Ramos (cell line): Measurements from ENCODE around the gene ERC2.

Source experiments
- in situ Hi-C: fragments of 300-500 bp; cut with MboI; formaldehyde crosslinking; loops from one replicate; pipeline ENCODE4 v1.14.3; 2022; ENCODE audit warnings: low sequenced_read_pairs; ENCODE audit not compliant: unreplicated experiment

Gene ERC2

DNA sequence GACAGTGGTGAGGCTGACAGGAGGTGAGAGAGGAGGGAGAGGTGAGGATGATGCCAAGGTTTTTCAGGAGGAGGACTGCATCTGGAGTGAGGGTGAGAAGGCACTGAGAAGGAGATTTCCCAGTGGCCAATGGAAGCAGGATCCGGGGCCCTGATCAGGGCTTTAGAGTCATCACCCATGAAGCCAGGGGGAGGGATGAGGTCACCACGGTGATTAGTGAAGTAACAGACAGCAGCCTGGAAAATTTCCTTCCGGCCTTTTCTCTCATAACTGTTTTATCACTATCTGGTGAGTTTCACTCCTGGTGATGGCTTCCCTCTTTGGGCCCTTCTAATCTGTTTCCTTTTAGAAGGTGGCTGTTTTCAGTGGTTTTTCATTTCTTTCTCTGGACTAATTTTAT is 900.7 kb downstream of the ERC2 start:
- in situ Hi-C loops = no loop called here

DNA sequence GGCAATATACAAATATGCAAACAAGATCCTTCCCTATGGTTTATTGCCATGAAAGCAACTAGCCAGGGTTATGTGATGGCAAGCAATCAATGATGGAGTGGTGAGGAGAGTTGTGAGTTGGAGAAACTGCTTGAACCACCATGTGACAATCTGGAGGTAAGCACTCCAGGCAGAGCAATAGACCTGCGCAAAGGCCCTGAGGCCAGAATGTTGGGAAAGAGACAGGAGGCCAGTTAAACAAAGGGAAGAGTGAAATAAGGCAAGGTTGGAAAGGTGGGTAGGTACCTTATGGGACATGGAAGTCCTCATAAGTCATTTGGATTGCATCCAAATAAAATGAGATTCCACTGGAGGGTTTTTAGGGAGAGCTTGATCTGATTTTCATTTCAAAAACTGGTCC is 901.1 kb downstream of the ERC2 start:
- in situ Hi-C loops = no loop called here

DNA sequence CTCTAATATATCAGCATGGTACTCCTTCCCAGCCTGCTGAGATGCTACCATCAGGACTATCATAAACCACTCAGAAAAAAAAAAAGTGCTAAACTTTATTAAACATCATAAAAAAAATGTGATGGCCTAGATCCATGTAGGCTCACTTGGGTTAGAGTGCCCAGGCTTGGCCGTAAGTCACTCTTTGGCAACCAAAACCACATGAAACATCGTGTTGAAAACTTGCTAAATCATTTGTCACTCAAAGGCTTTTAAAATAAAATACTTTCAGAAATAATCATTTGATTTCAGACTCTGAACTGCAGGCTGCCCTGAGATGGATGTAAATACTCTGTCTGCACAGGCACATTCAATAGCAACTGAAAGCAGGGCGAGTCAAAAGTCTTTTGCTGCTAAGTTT is 902.7 kb downstream of the ERC2 start:
- in situ Hi-C loops = no loop called here

DNA sequence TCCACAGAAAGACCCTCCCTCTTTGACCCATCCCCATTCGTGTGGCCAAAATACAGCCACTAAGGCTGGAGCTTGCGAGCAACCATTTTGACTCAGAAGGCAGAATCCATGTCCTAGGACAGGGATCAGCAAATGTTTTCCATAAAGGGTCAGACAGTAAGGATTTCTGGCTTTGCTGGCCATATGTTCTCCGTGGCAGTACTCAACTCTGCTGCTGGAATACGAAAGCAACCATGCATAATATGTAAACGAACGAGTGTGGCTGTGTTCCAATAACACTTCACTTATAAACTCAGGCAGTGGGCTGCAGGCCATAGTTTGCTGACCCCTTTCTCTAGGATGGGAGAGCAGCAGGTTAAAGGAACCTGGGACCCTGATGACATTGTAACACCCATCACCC is 903.5 kb downstream of the ERC2 start:
- in situ Hi-C loops = no loop called here

DNA sequence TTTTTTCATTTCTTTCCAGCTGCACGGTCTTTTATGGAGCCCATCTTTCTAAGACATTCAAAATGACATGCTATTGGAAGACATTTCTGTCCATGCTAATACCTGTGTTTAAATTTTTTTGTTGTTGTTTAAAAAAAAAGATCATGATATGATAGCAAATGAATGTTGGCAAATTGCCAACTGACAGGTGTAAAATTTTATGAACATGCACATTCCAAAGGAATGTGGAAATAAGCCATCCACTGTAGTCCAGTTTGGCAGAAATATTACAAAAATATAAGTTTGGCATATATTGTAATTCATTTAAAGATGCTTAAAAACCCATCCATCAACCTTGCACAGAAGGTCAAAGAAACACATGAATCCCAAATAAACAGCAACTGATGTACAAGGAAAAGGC is 905.6 kb downstream of the ERC2 start:
- in situ Hi-C loops = no loop called here

DNA sequence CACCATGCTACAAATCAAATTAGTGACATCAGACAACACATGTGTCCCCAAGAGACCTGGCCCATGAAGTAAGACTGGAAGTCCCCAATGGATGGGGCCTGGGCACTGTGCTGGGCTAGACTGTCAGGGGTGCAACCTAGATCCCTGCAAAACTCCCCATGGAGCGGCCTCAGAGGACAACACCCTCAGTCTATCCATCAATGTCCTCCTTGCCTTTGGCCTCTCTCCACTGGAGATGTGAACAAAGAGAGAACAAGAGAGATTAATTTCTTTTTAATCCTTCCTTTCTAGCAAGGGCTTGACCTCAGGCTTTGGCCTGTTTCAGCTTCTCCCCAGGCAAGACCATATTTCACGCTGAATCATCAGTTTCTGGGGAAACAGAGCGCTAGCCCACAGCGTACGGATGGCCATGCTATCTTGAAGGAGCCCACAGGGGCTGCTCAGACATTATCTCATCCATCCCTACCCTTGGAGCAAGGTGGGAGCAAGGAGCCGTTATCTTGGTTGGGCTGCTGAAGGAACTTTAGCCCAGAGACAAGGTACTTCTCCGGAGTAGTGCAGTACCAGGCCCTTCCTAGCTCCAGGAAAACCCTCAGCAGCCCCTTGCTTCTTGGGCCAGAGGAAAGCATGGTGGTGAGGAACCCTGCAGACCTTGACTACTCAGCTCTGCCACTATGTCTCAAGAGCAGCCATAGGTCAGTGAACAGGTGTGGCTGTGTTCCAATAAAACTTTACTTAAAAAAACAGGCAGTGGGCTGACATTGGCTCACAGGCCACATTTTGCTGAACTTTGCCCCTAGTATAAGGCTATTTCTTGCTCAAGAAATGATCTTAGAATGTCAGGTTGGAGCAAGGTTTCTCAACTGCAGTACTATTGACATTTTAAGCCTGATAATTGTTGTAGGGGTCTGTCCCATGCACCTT is 908.5 kb downstream of the ERC2 start:
- in situ Hi-C loops = no loop called here

DNA sequence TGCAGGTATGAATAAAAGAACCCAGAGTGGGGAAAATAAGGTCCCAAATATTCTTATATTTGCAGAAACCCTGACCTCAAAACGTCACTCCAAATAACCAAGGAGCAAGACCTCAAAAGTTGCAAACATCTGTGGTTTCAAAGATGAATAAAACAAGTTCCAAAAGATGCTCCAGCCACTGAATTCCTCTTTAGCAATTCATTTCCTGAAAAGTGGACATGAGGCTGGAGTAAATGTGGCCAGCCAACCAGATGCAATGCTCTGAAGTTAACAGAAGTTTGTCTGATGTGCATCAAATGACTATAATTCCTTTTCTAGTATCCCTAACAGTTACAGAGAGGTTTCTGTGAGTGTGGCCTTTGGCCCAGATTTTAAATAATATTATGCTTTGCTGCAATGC is 910.0 kb downstream of the ERC2 start:
- in situ Hi-C loops = no loop called here

DNA sequence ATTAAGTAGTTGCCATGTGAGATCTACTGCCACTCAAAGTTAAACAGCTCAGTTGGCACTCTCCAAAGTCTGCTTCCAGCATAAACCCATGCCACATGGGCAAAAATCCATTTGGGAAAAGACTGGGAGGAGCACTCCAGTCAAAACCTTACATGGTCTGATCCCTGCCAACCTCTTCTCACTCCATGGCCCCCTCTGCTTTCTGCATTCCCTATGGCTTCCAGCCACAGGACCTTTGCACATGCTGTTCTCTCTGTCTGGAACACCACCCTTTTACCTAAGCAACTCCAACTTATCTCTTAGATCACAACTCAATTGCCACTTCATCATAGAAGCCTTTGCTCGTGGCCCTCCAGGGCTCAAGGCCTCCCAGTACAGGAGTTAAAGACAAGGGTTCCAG is 910.7 kb downstream of the ERC2 start:
- in situ Hi-C loops = no loop called here

DNA sequence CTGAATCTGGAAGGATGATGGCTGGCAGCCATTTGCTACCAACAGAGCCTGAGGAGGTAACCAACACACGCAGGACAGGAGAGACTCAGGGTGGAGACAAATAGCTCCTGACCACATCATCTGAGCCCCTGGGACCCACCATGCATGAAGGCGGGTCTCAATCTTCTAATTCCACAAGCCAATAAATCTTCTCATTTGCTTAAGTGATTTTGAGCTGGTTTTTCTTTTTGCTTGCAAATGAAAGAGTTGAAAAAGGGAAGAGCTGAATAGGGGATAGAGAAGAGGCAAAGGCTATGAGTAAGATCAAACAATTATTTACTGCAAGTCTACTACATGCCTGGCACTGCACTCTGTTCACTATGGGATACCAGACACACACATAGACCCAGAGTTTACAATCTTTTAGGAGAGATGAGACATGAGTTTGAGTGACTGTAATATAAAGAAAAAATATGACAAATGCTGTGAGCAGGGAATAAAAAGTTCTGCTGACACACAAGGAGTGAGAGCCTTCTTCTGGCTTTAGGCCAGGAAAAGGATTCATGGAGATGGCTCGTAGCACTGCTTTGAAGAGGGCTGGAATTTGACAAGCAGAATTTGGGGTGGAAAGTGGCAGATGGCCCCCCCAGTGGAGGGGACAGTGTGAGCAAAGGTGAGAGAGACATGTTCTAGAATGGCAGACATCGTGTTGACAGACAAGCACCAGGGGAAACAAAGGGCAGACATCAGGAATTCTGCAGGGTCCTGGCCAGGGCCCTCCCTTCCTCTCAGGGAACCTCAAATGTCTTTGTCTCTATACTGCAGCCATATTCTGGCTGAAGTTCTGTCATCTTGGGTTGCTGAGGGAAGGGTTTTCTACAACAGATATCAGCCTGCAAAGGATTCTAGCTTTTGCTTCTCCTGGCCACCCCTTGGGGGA is 911.4 kb downstream of the ERC2 start:
- in situ Hi-C loops = no loop called here

DNA sequence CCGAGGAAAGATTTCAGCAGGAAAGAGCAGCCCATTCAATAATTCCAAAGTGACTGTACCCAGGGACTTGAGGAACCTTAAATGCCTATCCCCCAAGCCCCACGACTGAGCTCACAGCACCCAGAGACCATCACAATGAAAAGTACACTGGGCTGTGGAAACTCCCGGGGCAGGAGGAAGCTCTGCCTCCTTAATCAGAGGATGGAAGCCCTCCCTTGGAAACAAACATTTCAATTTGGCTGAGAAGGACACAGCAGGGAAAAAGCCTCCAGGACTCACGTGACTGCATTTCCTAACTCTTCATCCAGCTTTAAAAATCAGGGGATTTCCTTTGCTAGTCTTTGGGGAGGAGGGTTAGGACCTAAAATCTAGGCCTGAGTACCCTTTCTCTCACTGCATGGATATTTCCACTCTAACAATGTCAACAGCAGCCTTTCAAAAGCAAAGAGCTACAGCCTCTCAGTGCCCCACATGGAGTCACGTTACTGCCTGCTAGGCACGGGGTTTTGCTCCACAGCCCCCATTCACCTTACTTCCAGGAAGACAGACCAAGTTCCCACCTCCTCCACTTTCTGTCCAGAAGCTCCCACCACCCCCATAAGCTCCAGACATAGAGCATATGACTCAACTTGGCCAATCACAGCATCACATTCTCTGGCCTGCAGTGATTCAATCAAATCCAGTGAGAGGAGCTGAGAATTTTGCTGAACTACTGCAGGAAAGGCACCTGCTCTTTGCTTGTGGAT is 912.2 kb downstream of the ERC2 start:
- in situ Hi-C loops = no loop called here

DNA sequence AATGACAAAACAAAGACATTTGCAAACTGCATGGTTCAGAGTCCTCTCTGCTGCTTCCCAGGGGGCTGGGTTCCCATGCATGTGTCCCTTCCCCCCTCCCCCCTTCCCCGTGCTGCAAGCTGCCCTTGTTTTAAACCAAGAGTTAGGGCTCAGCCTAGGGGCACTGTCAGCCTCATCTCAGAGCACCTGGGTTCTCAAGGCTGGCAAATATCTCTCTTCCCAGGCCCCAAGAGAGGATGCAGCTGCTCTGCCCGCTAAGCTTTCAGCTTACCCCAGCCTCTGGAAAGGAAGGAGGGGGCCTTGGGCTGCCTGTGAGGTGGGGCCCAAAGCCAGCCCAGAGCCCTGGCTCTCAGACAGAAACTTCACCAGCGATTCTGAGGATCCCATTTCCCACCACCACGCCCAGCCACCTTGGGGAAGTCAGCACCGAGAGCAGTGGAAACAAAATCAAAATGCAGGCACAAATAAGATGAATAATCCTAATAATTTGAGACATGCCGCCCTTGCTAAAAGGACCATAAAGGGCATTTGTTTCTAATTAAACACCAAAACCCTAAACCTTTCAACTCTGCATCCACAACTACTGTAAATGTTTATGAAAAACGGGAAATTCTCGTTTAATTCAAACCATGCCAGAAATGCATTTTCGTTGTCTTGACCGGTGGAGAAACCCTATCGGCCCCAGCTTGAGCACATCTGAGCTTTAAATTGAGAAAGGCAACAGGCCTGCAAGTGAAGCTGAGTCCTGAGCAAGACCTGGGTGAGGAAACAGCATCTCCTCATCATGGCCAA is 913.4 kb downstream of the ERC2 start:
- in situ Hi-C loops = no loop called here

DNA sequence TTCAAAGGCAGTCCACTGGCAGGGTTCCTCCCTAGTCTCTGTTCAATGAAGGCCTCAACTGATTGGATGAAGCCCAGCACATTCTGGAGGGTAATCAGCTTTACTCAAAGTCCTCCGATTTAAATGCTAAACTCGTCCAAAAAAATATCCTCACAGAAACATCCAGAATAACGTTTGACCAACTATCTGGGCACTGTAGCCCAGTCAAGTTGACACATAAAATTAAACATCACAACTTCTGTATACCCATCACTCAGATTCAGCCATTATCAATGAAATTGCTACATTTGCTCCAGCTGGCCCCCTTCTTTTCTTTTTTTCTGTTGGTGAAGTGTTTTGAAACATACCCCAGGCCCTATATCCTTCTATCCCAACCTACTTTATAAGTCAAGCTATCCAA is 916.6 kb downstream of the ERC2 start:
- in situ Hi-C loops = no loop called here

DNA sequence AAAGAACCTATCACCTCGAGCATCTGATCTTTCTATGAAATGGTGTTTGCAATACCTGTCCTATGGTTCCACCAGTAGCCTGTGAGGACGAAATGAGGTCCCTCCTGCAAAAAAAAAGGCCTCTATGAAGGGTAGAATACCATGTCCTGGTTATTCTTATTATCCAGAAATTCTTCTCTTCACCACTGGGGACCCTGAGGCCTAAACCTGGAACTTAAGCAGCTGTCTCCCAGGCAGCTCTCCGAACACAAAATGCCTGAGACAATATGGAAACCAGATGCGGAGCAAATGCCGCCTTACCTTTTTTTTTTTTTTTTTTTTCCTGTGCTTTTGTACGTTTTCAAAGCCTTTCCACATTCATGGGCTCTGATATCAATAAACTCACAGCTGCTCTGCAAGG is 919.1 kb downstream of the ERC2 start:
- in situ Hi-C loops = no loop called here

DNA sequence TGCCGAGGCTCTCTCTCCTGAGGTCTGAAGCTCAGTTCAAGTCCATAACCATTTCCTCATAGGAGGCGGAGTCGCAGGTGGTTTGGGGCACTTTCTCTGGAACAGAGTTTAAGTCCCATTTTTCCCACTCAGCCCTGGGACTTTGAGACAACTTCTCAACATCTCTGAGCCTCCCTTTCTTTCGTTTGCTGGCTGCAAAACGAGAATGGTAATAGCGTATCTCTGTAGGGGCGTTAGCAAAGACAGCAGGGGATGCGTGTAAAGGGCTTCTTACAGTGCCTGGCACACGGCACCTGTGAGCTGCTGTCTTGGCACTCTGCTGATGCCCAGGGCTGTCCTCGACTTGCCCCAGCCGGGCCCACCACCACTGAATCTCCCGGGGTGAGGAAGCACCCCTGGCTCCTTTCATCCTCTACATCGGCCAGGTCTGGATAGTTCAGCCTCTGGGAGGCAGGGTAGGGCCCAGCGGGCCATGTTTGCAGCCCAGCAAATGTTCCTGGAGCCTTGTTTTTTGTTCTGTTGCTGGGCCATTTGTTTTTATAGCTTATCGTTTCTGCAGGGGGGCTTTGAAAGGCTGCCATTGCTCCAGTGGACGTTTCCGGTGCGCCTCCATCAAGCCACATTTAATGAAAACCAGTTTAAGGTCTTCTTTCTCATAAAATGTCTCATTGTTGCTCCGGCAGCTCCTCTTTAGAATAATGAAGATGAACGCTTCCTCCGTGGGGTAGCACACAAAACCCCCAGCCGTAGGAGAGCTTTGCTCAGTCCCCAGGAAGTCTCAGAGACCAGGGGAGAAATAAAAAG is 921.2 kb downstream of the ERC2 start:
- in situ Hi-C loops = no loop called here

DNA sequence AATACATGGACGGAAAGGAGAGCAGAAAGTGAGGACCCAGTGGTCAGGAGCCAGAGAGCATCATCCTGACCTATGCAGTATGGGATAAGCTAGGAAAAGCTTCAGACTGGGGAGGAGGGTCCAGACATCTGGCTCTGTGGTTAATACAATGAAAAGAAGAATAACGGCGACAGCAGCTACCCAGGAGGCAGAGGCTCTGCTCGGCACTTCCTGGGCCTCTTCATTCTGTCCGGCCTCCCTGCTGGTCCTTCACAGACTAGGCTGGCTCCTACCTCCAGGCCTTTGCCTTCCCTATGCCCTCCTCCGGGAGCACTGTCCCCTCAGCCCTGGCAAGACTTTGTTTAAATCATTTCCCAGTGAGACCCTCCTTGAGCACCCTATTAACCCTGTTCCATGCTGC is 922.3 kb downstream of the ERC2 start:
- in situ Hi-C loops = no loop called here

DNA sequence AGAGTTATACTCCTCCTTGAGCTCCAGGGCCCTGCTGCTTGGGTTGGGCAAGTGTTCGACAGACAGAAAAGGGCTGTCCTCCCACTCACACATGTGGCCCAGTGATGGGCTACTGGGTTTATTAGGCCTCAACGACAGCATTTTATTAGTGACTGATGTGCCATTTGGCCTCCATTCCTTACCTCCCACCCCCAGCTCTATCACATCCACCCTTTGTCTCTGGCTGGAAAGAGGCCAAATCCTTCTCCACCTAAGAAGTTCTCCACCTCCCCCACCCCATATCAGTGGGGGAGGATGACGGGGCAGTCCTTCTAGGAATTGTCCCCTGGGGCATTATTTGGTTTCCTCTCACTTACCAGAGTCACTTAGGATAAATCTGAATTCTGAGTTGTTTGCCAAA is 924.0 kb downstream of the ERC2 start:
- in situ Hi-C loops = no loop called here

DNA sequence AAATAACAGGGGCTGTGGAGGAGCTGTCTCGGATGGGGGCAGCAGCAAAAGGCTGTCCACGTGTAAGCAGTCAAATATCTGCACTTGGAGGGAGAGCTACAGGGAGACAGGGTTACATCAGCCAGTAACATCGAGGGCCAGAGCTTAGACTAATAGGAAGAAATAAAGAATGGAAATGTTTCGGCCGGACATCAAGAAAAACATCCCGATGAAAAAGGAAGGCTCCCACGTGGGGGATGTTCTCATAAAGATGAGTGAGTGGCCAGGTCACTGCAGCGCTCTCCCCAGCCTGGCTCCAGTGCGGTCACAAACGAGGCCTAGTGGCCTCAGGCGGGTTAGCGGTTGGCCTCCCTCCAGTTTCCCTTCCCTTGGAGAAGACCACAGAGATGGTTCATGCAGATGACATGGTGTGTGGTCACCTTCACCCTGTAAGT is 925.1 kb downstream of the ERC2 start:
- in situ Hi-C loops = no loop called here

DNA sequence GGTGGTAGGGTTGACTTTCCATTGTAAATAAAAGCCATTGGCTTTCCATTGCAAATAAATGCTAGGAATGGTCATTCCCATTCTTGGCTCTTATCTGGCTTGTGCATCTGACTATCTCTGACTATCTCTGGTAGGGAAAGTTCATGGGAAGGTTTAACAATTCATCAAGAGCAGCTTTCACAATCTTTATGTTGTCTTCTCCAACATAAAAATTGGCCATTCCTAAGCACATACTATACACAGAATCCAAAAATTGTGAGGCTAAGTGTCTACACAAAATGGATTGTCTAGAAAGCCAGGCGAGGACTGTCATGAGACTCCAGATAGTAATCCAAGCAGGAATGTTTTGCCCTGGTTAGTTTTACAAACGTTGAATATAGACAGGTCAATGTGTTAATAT is 926.8 kb downstream of the ERC2 start:
- in situ Hi-C loops = no loop called here

DNA sequence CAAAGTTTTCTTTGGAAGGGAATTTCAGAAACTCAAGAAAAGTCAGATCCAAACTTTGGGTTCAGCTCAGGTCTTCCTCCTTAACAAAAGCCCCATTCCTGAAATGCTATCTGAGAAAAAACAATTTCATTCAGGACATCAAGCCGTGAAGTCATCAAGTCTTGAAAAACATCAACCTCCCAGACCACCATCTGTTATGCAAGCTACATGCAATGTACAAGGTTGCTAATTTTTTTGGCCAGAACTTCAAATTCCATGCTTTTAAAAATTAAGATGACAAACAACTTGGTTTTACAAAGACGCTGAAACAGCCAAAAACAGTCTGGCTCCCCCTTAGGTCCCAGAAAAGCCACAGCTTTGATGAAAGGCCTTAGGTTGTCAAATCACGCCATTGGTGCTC is 927.3 kb downstream of the ERC2 start:
- in situ Hi-C loops = no loop called here
